ENCODE measurements around the gene ZFR2.

The ZFR2 gene

DNA sequence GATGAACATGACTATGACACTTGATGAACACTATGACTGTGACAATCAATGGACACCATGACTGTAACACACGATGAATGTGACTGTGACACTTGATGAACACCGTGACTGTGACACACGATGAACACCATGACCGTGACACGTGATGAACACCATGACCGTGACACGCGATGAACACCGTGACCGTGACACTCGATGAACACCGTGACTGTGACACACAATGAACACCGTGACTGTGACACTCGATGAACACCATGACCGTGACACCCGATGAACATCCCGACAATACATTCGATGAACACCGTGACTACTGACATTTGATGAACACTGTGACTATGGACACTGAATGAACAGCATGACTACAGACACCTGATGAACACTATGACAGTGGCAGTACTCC, 30.9 kb downstream of the ZFR2 start:
- no peak for DNase-seq (ENCODE audit: low read depth in 2 of 2)

DNA sequence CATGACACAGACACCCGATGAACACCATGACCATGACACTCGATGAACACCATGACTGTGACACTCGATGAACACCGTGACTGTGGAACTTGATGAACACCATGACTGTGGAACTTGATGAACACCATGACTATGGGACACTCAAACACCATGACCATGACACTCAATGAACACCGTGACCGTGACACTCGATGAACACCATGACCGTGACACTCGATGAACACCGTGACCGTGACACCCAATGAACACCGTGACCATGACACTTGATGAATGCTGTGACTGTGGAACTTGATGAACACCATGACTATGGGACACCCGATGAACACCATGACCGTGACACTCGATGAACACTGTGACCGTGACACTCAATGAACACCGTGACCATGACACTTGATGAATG, 31.5 kb downstream of the ZFR2 start:
- DNase-seq (ENCODE audit: low read depth in 2 of 2) = no peak

DNA sequence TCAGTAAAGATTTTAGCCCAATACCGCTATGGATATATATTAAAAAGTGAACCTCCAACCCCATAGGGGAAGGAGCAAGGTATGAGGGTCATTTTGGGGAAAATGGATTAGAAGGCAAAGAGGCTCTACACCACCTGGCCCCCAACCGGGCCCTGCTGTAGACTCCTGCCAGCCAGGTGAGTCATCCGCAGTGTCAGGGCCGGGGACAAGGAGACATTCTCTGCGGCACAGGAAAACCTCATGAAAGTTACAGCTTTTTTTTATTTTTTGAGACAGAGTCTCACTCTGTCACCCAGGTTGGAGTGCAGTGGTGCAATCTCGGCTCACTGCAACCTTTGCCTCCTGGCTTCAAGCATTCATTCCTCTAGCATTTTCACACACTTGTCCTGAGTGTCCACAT, 32.0 kb downstream of the ZFR2 start:
- DNase-seq (ENCODE audit: low read depth in 2 of 2) = no peak

DNA sequence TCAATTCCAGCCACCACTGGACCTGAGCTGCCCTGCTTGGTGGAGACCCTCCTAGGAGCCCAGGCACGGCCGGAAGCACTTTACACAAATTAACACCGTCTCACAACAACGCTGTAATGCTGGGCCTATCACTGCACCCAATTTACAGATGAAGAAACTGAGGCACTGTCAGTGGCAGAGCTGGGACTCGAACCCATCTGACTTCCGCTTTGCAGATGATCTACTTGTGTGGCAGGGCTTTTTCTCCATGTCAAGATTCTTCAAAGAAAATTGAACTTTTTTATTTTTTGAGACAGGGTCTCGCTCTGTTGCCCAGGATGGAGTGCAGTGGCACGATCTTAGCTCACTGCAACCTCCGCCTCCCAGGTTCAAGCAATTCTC, 33.8 kb downstream of the ZFR2 start:
- no peak for DNase-seq (ENCODE audit: low read depth in 2 of 2)

DNA sequence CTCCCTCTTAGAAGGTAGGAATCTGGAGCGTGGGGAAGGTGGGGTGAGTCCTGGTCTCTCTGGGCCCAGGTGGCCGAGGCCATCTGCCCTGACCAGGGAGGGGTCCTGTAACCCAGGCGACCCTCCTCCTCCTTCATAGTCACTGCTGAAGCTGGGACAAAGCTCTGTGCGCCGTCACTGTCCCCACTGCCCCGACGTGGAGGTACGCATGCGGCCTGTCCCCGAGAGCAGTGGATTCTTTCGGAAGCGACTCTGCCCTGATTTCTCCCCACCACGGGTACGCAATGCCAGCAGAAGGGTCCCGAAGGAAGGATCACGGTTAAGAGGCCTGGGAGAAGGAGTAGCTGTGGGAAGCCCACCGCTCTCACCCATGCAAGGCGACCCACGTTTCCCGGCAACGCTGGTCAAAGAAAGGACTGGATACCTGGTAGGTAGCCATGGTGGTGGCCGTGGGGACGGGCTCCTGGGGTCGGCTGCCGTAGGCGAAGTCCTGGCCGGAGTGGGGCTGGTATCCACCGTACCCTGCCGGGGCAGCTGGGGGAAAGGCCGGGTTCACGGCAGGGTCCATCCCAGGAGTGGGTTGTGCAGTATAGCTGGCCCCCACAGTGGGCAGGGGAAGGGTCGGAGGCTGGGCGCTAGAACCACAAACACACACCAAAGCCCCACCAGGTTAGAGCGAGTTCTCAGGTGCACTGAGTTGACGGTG, 34.3 kb downstream of the ZFR2 start:
- DNase-seq (ENCODE audit: low read depth in 2 of 2) = no peak

DNA sequence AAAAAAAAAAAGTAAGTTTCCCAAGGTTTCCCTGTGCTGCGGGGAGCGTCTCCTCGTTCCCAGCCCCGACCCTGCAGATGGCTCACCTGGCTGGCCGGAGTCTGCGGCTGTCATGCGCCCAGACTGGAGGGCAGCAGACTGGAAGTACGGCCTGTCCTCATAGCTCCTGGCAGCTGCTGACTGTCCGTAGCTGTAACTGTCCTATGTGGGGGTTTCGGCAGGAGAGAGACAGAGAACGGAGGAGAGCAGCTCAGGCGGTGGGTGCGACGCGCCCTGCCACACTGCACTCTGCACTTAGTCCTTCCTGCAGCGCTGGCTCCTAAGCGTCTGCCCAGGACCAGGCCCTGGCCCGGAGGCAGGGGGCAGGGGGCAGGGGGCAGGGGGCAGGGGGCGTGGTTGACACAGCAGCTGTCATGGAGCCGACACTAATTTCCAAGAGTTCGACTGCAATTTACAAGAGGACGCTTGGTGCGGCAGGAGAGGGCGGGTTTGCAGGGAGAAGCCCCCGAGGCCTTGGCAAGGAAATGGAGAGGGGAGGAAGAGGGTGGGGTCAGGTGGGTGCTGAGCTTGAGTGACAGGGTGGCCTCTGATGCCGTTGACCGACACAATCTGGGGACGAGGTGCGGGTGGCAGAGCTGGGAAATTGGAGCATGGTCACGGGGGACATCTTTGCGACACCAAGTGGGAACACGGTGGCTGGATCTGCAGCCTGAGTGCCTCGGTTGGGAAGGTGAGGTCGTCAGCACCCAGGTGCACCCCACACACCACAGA, 35.1 kb downstream of the ZFR2 start:
- DNase-seq (ENCODE audit: low read depth in 2 of 2) = no peak

DNA sequence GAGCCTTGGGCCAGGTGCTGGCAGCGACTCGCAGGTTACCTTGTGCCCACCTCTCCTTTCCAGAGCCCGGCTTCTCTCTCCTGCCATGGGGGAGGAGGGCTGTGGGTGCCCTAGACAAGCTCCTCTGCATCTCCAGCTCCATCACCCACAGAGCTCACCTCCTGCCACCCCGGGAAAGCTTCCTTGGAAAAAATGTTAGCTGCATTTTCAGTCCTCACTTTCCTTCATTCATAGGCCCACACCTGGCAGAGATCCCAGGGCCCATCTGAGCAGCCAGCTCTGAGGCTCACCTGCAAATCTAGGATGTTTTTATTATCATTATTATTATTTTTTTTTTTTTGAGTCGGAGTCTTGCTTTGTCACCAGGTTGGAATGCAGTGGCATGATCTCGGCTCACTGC, 36.8 kb downstream of the ZFR2 start:
- no peak for DNase-seq (ENCODE audit: low read depth in 2 of 2)

DNA sequence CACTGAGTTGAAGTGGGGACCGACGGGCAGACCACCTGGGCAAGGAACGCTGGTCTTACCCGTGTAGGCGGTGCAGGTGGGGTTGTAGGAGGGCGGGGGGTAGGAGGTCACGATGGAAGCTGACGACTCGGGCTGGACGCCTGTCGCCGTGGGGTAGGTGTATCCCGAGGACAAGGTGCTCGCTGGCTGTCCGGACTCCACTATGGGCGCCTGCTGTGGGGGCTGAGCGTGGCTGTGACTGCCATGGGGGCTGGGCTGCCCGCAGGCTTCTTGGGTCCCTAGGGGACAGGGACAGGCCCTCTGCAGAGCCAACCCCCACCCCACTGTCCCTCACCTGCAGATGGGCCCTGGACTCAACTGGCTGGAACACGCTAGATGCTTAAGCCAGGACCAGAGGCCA, 37.2 kb downstream of the ZFR2 start:
- DNase-seq (ENCODE audit: low read depth in 2 of 2) = no peak

DNA sequence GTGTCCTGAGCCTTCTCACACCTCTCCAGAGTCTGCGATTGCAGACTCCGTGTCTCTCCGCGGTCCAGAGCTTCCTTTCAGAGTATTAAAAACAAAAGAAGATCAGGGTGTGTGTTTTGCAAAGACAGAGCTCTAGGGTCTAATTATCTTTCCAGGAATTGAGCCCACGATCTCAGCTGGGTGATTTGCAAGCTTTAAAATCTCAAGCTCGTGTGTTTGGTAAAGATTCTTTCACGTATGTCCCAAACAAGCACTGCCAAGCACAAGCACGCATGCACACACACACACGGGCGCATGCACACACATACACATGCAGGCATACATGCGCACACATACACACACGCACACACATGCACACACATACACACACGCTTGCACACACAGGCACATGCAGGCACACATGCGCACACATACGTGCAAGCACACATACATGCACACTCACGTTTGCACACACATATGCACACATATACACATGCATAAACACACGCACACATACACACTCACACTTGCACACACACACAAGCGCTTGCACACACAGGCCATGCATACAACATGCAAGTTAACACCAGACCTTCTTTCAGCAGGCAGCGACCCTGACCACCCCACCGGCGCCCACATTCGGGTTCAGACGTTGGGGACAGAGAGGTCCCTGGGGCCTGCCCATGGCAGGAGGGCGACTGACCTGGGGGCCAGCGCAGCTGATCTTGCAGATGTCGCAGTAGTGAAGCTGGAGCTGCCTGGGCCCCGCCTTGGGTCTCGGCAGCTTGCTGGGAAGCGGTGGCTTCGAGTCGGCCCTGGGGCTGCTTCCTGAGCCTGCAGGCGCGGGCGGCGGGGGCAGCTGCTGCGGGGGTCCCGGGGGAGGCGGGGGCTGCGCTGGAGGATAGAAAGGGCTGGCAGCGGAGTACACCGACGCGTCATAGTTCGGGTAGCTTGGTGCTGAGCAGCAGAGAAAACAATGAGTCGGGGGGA, 37.9 kb downstream of the ZFR2 start:
- DNase-seq (ENCODE audit: low read depth in 2 of 2) = no peak

DNA sequence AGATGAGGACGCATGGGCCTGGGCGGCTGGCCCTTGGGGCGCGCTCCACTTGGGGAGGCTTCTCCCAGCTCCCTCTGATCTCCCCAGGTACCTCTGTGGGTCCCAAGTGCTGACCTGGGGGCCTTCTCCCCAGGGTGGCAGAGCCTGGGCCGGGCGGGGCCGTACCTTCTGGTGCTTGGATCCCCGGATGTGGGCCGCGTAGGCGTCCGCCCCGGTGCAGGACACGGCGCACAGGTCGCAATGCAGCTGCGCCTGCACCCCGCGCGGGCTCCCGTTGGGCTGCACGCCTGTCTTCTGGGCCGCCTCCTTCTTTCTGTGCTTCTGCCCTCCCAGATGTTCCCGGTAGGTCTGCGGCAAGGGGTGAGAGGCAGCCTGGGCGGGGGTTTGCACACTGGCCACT, 41.5 kb downstream of the ZFR2 start:
- DNase-seq (ENCODE audit: low read depth in 2 of 2) = no peak

DNA sequence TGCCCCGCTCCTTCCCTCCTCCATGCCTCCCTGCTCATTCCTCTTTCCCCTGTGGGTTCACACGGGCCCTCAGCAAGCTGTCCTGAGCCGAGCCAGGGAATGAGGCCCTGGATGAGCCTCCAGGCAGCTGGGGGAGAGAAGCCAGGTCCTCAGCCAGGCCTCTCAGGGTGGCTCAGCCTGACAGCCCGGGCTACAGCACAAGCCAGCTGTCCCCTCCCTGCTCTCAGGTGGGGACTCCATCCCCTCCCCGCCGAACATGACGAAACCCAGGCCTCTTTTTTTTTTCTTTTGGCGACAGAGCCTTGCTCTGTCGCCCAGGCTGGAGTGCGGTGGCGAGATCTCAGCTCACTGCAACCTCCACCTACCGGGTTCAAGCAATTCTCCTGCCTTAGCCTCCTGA, 42.7 kb downstream of the ZFR2 start:
- no peak for DNase-seq (ENCODE audit: low read depth in 2 of 2)

DNA sequence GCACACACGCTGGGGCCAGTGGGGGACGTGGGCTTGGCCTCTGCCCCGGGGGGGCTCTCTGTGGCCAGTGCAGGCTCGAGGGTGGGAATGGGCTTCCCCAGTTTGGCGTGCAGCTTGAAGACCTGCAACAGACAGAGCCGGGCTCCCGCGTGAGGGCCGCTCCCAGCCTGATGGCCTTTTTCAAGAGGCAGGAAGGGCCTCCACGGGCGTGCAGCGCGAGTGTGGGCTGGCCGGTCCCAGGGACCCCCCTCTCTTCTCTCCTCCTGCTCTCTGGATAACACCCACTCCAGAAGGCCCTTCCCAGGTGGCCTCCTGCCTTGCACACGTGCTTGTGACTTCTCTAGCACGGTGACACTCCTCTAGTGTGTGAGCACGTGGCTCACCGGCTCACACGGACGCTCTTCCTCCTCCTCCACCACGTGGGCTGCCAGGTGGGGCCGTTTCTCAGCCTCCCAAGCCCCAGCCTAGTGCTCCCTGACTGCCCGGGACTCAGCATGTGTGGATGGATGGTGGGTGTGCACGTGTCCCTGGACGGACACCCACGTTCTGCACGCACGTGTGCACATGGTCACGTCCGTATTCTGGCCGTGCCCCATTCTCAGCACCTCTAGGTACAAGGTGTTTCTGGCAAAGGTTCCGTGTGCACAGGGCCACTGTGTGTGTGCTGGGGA, 43.4 kb downstream of the ZFR2 start:
- DNase-seq (ENCODE audit: low read depth in 2 of 2) = no peak

DNA sequence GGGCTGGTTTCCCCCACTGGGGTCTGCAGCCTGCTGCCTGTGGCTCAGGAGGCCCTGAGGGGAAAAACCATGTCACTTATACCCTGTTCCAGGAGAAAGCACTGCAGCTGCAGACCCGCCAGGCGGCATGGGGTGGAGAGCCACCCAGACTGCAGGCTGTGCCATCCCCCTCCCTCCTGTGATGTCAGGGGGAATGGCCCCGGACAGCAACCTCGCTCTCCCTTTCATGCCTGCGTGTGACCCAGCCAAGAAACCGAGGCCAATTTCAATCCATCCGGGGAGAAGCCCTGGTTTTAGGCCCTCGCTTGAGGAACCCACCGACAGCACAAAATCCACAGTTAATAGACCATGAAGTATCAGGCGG, 45.5 kb downstream of the ZFR2 start:
- DNase-seq (ENCODE audit: low read depth in 2 of 2) = no peak

DNA sequence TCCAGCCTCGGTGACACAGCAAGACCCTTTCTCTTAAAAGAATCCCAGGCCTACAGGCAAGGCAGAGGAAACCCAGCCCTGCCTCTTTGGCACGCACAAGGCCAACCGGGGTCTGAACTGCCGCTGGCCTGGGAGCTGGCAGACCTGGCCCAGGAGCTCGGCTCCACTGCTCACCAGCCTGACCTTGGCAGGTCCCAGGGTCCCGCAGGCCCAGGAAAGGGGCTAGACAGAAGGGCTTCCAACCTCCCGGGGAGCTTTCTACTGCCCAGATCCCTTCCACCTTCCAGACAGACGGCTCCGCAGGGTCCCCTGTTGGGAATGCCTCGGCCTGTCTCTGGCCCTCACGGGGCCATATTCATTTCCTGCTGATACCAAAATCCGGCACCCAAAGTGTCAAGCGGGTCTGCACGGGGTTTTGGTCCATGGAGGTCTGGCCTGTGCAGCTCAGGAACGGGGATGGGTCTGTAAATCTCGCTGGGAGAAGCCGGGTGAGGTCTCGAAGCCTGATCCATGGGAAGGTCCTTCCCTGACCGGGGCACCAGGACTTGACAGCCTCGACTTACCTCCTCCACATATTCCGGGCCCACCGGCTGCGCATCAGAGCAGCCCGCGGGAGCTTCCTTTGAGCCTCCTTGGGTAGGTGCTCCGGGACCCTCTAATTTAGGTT, 46.0 kb downstream of the ZFR2 start:
- no peak for DNase-seq (ENCODE audit: low read depth in 2 of 2)

DNA sequence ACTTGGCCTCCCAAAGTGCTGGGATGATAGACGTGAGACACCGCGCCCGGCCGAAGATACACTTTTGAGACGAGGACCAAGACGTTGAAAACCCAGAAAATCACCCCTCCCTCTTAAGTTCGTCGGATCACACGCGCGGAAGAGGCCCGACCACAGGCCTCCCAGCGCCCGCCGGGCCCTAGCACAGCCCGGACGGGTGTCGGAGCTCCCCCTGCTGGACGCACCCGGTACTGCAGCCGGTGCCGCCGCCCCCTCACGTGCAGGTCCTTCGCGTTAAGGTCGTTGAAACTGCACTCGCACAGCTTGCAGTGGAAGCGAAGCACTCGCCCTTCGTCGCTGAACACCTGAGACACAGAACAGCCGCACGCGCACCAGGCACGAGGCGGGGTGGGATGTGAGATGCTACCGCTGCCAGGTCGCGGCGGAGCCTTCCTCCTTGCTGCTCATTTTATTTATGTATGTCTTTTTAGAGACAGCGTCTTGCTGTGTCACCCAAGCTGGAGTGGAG, 46.9 kb downstream of the ZFR2 start:
- peak; percentile 80 to 94 for DNase-seq (ENCODE audit: low read depth in 2 of 2)

DNA sequence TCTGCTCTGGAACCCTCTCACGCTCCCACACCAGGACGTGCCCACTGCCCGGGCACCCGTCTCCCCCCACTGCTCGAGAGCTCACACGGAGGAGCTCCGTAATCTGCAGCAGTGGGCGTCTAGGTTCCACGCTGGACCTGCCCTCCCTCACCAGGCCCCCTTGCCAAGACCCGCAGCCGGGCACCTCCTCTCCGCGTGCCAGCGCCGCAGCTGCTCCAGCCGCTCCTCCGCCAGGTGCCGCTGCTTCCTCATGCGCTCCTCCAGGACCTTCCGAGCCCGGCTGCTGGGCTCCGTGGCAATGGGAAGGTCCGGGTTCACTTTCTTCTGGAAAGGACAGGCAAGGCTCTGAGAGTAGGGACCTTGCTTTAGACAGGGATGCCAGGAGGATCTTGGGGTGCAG, 47.7 kb downstream of the ZFR2 start:
- no peak for DNase-seq (ENCODE audit: low read depth in 2 of 2)

DNA sequence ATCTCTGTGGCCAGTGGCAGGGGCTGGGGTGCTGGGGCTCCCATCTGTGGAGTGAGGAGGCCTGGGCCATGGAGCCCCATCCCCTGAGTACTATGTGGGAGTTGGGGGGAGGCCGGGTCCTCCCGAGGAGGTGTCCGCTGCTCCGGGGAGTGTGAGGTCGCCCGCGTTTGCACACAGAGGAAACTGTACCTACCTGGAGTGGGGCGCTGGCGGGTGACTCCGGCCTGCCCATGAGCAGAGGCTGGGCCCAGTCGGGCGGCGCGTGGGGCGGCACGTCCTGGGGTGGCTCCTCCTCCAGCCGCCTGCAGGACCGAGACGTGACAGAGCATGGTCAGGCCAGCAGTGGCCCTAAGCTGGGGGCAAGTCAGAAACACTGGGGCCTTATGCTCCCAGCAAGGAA, 48.8 kb downstream of the ZFR2 start:
- no peak for DNase-seq (ENCODE audit: low read depth in 2 of 2)

DNA sequence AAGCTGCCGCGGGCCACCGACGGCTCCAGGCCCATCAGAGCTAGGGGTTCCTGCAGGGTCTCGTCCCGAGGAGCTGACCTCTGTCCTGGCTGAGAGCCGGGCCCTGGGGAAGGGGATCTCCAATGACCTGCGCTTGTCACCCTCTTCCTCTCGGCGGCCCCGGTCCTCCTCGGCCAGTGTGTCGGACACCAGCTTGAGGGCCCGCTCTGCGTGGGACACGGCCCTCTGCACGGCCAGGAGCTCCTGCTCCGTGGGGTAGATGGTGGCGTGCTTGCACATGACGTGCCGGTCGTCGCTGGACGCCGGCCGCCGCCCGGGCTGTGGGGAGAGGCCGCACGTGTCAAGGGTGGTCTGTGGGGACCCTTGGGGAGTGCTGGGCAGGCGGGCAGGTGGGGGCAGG, 49.9 kb downstream of the ZFR2 start:
- DNase-seq (ENCODE audit: low read depth in 2 of 2) = no peak

DNA sequence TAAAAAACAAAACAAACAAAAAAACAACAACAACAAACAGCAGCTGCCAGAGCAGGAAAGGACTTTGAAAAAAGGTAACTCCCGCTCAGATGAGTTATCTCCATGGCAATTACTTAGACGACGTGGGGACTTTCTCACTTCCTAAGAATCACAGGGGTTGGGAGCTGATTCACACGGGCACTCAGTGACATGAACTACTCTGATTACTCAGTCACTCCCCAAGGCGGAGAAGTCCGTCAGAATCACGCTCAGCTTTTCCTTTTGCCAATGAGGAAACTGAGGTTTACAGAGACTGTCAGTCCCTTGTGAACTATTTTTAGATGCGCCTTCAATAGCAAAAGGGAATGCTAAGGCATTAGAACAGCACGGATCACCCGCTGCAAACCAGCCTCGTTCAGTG, 50.4 kb downstream of the ZFR2 start:
- no peak for DNase-seq (ENCODE audit: low read depth in 2 of 2)

DNA sequence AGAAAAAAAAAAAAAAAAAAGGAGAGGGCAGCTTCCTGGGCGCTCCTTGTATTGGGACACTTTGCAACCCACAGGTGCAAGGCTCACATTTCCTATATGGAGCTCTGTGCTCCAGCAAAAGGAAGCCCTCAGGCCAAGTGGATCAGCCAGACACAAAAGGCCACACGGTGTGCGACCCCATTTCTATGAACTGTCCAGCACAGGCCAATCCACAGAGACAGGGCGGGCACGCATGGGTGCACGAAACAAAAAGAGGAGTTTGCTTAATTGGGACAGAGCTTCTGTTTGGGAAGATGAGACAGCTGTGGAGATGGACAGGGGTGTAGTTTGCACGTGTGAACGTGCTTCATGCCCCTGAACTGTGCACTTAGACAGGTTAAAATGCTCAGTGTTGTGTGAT, 51.1 kb downstream of the ZFR2 start:
- DNase-seq (ENCODE audit: low read depth in 2 of 2) = no peak

DNA sequence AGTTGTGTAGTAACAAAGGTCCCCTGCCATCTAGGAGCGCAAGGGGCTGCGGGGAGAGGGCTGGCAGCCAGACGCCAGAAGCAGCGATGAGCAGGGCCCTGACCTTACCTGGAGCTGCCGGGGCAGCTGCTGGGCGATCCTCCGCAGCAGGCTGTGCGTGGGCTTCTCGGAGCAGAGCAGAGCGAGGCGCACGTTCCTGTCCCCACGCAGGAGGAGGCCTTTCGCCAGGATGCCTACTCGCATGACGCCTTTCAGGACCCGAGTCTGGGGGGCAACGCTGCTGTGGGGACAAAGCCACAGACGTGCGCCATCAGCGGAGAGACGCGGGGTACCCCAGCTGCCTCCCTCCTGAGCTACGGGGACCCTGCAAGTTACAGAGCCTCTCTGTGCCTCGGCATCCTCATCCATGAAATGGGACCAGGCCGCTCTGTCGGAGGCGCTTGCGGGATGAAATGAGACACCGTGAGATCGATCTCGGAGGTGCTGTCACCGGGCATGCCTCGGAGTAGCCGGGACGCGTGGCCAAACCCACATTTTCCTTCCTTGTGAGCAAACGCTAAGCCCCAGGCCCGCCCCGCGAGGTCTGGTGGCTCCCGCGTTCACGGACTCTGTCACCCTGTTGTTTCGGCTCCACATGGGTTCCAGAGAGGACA, 52.1 kb downstream of the ZFR2 start:
- no peak for DNase-seq (ENCODE audit: low read depth in 2 of 2)

Measured in stimulated activated CD4-positive, alpha-beta T cell treated with anti-CD3 and anti-CD28 coated beads, Interleukin-1b, Interleukin-23, amount 100 ng/mL, for 1 hour (primary cell).